Effector memory CD8-positive, alpha-beta T cell (primary cell): ENCODE data around the gene TBC1D3I.
"Not testable (repeated sequence)": the region's sequence is repeated elsewhere in the genome, so short reads cannot be mapped to it uniquely, and the experiment has no call there.

Experiments used
- ATAC-seq: fragments of 150-1000 bp; cut with Tn5 transposase; replicated peaks from 2 replicates; pipeline ENCODE4 v1.10.0; 2021; ENCODE audit warnings: mild to moderate bottlenecking, moderate library complexity
- DNase-seq, 3 experiments: peaks; one replicate each; pipeline ENCODE4 v3.0.0; 2021
- H3K27ac Mint-ChIP-seq, 2 donors: one replicate each; pipeline ENCODE4 v1.8.0; 2022; ENCODE audit warnings: mild to moderate bottlenecking in 2 of 2, mixed read lengths in 2 of 2, moderate library complexity in 2 of 2
- H3K27me3 Mint-ChIP-seq, 2 donors: one replicate each; pipeline ENCODE4 v1.8.0; 2022; ENCODE audit warnings: mixed read lengths in 2 of 2
- H3K36me3 Mint-ChIP-seq: one replicate; pipeline ENCODE4 v1.8.0; 2022; ENCODE audit warnings: mild to moderate bottlenecking, moderate library complexity, mixed read lengths; ENCODE audit not compliant: insufficient read depth
- H3K4me1 Mint-ChIP-seq, 2 donors: one replicate each; pipeline ENCODE4 v1.8.0; 2022; ENCODE audit warnings: low read depth in 2 of 2, mixed read lengths in 2 of 2
- H3K4me3 Mint-ChIP-seq, 2 donors: one replicate each; pipeline ENCODE4 v1.8.0; 2022; ENCODE audit warnings: mild to moderate bottlenecking in 2 of 2, mixed read lengths in 2 of 2, moderate library complexity in 2 of 2
- H3K9me3 Mint-ChIP-seq, 2 donors: one replicate each; pipeline ENCODE4 v1.8.0; 2022; ENCODE audit warnings: mixed read lengths in 2 of 2
- total RNA-seq, 9 experiments: gene quantifications; one replicate each; lab custom pipeline; 2026; lab: John Stamatoyannopoulos, UW

The TBC1D3I gene
- 0 to 0.10 (median 0) reads per million in 9 experiments for total RNA-seq

DNA sequence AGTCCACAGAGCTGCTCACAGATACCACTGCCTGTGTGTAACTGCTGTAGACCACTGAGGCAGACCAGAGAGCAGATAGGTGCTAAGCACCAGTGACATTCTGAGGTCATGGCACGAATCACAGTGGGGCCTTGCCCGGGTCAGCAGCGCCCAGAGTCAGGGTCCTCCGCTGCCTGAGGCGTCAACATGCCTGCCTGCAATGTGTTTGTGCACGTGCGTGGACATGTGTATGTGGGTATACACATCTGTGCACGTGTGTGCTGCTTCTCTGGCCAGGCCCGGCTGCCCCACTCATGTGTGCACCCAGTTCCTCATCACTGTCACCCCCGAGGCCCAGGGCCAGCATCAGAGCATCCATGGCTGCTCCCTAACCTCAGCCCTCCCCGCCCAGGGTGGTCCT lies at the start of gene TBC1D3I:
Gene TBC1D3I (minus strand): TSS at position 101 of the 400 bp plus-strand sequence. CDS start 1,585 bp downstream, outside the sequence.
- not testable (repeated sequence) for DNase-seq, H3K27ac Mint-ChIP-seq, ATAC-seq, H3K9me3 Mint-ChIP-seq, H3K4me3 Mint-ChIP-seq, H3K36me3 Mint-ChIP-seq, H3K4me1 Mint-ChIP-seq, H3K27me3 Mint-ChIP-seq

DNA sequence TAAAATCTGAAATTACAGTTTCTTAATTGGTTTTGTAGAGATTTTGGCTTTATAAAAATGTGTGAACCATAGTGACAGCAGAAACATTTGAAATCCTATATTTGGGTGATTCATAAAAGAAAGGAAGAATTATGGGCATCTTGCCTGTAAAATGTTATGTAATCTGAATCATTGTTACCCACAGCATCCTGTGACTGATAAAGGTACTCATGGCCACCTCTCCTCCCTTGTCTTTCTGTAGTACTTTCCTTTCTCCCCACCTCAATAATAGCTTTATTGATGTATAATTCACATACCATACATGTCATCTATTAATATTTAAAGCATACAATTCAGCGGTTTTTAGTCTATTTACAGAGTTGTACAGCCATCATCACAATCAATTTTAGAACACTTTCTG lies 30.8 kb upstream of the TBC1D3I start:
- ATAC-seq, result not testable (repeated sequence)

DNA sequence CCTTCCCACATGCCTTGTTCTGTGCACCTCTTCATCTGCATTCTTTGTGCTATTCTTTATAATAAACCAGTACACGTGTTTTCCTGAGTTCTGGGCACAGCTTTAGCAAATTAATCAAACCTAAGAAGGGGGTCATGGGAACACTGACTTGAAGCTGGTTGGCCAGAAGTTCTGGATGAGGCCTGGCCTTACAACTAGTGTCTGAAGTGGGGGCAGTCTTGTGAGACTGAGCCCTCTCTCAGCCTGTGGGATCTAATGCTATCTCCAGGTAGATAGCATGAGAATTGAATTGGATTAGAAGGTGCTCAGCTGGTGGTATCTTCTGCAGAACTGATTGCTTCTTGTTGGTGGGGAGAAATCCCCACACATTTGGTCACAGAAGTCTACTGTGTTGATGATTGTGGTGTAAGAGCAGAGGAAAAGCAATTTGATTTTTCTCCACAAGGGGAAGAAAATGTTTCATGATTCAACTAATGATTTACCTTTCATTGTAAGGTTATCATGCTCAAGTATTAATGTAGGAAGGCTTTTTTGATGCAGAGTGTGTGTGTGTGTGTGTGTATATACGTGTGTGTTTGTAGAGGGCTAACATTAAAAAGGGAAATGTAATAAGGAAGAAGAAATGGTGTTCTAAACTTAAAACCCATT lies 25.7 kb upstream of the TBC1D3I start:
- H3K36me3 Mint-ChIP-seq, H3K27me3 Mint-ChIP-seq, ATAC-seq, H3K4me3 Mint-ChIP-seq, DNase-seq, H3K9me3 Mint-ChIP-seq, H3K27ac Mint-ChIP-seq, H3K4me1 Mint-ChIP-seq: not testable (repeated sequence)

More for the DNA sequence above, 30.8 kb upstream of the TBC1D3I start:
- not testable (repeated sequence) for H3K4me1 Mint-ChIP-seq, H3K4me3 Mint-ChIP-seq, H3K27me3 Mint-ChIP-seq, H3K27ac Mint-ChIP-seq, H3K9me3 Mint-ChIP-seq, H3K36me3 Mint-ChIP-seq, DNase-seq

DNA sequence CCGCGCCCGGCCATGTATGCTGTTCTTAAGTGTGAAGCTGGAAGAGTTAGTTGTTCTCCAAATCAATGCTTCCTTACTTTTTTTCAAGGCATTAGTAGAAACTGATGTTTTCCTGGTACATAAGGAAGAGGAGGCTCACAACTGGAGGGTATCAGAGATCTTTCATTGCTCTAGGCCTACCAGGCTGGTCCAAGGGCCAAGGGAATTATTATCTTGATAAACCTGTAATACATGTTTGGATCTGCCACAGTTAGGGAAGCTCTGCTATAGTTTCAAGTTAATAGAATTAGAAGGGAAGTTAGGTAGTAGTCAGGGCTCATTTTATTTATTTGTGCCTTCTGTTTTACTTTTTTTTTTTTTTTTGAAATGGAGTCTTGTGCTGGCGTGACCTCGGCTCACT lies 19.8 kb upstream of the TBC1D3I start:
- H3K27ac Mint-ChIP-seq, DNase-seq, H3K4me1 Mint-ChIP-seq, H3K4me3 Mint-ChIP-seq, H3K27me3 Mint-ChIP-seq, ATAC-seq, H3K9me3 Mint-ChIP-seq, H3K36me3 Mint-ChIP-seq: not testable (repeated sequence)

DNA sequence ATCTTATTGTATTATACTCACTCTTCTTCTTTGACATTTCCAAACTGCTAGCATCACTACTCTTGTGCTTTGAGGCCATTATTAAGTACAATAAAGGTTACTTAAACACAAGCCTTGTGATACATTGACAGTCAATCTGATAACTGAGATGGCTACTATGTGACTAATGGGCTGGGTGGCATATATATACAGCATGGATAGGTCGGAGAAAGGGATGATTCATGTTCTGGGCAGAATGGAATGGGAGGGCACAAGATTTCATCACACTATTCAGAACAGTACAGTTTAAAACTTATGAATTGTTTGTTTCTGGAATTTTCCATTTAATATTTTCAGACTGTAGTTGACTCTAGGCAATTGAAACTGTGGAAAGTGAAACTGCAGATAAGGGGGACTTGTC lies 18.9 kb upstream of the TBC1D3I start:
- not testable (repeated sequence) for H3K27me3 Mint-ChIP-seq, DNase-seq, H3K9me3 Mint-ChIP-seq, H3K4me3 Mint-ChIP-seq, H3K4me1 Mint-ChIP-seq, ATAC-seq, H3K27ac Mint-ChIP-seq, H3K36me3 Mint-ChIP-seq

DNA sequence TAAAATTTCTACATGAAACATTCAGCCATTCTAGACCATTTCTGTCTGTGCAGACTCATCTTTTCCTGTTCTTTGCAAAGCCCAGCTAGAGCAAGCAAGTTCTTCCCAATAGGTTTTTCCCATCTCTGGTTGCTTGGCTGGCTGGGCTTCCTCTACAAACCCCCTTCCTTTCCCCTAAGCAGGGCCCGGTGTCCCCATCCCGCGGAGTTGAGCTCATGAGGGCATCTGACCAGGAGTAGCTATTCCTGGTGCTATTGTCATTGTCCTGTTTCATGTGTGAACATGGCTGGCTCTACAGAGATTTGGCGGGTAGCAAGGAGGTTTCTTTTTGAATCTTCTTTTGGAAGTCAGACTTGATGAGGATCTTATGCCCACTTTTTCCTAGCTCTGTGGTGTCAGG lies 22.3 kb downstream of the TBC1D3I start:
- not testable (repeated sequence) for H3K4me1 Mint-ChIP-seq, H3K27ac Mint-ChIP-seq, H3K36me3 Mint-ChIP-seq, DNase-seq, H3K27me3 Mint-ChIP-seq, ATAC-seq, H3K9me3 Mint-ChIP-seq, H3K4me3 Mint-ChIP-seq

DNA sequence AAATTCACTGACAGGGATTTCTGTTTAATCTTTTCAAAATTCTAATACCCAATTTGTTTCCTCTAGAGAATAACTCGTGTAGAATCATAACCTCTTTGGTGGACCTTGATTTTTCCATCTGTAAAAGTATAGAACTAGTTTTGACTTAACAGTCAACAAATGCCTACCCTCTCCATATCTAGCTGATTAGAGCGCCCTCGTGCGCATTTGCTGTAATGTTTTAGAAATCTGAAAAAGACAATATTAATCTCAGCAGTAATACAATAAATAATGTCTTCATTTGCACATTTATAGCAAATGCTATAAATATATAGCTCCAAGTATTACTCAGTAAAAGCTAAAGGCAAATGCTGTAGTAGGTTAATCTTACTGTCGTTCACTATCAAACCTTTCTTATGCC lies 34.7 kb downstream of the TBC1D3I start:
- peak; percentile 26 to 54 (median 30) for DNase-seq
- not testable (repeated sequence) for H3K36me3 Mint-ChIP-seq, ATAC-seq, H3K4me1 Mint-ChIP-seq, H3K27ac Mint-ChIP-seq, H3K27me3 Mint-ChIP-seq, H3K4me3 Mint-ChIP-seq, H3K9me3 Mint-ChIP-seq

DNA sequence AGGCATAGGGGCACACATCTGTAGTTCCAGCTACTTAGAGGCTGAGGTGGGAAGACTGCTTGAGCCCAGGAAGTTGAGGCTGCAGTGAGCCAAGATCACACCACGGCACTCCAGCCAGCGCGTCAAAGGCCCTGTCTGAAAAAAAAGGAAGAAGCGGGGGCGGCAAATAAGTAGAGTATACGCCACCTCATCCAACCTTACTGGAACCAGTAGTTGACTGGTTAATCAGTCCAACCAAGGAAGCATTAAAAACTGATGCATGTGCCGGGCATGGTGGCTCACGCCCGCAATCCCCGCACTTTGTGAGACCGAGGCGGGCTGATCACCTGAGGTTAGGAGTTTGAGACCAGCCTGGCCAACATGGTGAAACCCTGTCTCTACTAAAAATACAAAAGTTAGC lies 41.4 kb downstream of the TBC1D3I start:
- not testable (repeated sequence) for H3K4me3 Mint-ChIP-seq, H3K27me3 Mint-ChIP-seq, H3K27ac Mint-ChIP-seq, DNase-seq, H3K4me1 Mint-ChIP-seq, ATAC-seq, H3K9me3 Mint-ChIP-seq, H3K36me3 Mint-ChIP-seq

DNA sequence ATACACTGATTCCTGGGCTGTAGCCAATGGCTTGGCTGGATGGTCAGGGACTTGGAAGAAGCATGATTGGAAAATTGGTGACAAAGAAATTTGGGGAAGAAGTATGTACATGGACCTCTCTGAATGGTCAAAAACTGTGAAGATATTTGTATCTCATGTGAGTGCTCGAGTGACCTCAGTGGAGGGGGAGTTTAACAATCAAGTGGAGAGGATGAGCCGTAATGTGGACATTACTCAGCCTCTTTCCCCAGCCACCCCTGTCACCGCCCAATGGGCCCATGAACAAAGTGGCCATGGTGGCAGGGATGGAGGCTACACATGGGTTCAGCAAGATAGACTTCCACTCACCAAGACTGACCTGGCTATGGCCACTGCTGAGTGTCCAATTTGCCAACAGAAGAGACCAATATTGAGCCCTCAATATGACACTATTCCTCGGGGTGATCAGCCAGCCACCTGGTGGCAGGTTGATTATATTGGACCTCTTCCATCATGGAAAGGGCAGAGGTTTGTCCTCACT lies 42.7 kb downstream of the TBC1D3I start:
- not testable (repeated sequence) for H3K9me3 Mint-ChIP-seq, H3K27ac Mint-ChIP-seq, H3K27me3 Mint-ChIP-seq, H3K36me3 Mint-ChIP-seq, H3K4me3 Mint-ChIP-seq, ATAC-seq, H3K4me1 Mint-ChIP-seq, DNase-seq

DNA sequence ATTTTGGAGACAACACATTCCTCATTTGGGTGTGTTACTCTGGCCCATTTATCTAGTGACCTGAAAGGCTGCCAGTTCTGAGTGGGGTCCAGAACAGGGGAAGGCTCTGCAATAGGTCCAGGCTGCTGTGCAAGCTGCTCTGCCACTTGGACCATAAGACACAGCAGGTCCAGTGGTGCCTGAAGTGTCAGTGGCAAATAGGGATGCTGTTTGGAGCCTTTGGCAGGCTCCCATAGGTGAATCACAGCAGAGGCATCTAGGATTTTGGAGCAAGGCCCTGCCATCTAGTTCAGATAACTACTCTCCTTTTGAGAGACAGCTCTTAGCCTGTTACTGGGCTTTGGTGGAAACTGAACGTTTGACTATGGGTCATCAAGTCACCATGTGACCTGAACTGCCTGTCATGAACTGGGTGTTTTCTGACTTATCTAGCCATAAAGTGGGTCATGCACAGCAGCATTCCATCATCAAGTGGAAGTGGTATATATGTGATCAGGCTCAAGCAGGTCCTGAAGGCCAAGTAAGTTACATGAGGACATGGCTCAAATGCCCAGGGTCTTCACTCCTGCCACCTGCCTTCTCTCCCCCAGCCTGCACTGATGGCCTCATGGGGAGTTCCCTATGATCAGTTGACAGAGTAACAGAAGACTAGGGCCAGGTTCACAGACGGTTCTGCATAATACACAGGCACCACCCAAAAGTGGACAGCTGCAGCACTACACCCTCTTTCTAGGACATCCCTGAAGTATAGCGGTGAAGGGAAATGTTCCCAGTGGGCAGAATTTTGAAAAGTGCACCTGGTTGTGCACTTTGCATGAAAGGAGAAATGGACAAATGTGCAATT lies 43.4 kb downstream of the TBC1D3I start:
- not testable (repeated sequence) for ATAC-seq, H3K4me3 Mint-ChIP-seq, H3K27ac Mint-ChIP-seq, H3K27me3 Mint-ChIP-seq, H3K36me3 Mint-ChIP-seq, H3K9me3 Mint-ChIP-seq, DNase-seq
- peaks cover 9 to 15% of the 10 kb centered on the region in 2 donors for H3K4me1 Mint-ChIP-seq

DNA sequence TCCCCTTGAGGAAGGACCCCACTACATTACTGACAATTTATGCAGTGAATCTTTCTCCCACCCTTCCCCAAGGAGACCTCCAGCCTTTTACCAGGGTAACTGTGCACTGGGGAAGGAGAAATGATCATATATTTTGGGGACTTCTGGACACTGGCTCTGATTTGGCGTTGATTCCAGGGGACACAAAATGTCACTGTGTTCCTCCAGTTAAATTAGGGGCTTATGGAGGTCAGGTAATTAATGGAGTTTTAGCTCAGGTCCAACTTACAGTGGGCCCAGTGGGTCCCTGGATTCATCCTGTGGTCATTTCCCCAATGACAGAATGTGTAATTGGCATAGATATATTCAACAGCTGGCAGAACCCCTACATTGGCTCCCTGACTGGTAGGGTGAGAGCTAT lies 44.8 kb downstream of the TBC1D3I start:
- H3K27me3 Mint-ChIP-seq, H3K27ac Mint-ChIP-seq, H3K4me3 Mint-ChIP-seq, ATAC-seq, DNase-seq, H3K9me3 Mint-ChIP-seq, H3K36me3 Mint-ChIP-seq: not testable (repeated sequence)
- peaks cover 22 to 29% of the 10 kb centered on the region in 2 donors for H3K4me1 Mint-ChIP-seq

DNA sequence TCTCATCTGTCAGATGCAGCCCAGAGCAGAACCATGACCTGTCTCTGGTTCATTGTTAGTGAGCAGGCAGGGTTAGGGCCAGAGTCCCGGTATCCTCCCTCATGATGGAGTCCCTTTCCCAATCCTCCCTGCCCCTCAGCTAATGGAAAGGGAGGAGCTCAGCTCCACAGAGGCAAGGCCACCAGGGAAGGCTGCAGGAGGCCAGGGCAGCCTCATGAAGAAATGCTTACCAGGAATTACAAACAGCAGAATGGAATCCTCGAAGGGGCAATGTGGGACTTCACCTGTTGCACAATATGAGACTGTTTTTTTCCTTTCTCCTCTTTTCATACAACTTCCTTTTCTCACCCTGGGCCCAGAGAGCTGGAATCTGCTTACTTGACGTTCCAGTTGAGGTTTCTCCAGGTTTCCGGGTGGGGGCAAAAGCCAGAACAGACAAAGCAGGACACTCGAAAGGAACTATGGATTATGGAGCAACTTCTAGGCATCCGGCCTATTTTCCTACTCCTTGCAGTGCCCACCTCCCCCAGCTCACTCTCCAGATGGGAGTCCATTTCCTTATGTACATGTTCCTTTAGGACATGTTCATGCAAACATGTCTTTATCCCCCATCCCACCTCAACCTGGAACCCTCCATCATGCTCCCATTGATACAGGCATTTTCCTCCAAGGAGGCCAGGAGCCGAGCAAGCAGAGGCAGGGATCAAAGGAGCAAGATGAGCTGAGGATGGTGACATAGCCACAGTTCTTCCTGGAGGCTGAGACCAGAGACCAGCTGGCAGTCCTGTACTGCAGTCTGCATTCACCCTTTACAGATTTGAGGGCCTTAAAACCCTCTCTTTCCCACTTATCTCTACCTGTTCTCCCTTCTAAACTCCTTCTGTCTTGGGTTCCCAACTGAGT lies 48.7 kb downstream of the TBC1D3I start:
- Mint-ChIP-seq H3K4me3 (peak overlapping the region; percentile 15 to 48), H3K4me1 (peaks cover 45 to 65% of the 10 kb centered on the region in 2 donors)
- not testable (repeated sequence) for ATAC-seq

DNA sequence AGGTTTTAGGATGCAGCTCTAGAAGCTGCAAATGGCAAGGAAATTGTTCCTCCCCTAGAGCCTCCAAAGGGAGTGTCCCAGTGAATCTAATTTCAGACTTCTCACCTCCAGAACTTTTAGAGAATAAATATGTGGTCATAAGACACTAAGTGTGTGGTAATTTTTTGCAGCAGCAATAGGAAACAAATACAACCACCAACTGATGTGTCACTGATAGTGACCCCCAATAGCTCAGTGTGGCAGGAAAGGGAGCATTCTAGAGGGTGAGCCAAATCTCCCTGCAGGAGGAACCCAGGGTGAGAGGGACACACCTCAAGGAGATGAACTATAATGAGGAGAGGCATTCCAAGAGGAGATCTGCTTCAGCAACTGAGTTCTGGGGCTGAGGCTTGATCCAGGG lies 49.5 kb downstream of the TBC1D3I start:
- ATAC-seq (peak; percentile 23), DNase-seq (no peak)
- peaks cover 53 to 72% of the 10 kb centered on the region in 2 donors for H3K4me1 Mint-ChIP-seq
- no peaks in the 10 kb centered on the region for H3K36me3 Mint-ChIP-seq
- peaks cover 0 to 3% of the 10 kb centered on the region in 2 donors for H3K9me3 Mint-ChIP-seq
- peak overlapping the region; percentile 91 to 92 for H3K27ac Mint-ChIP-seq
- no peaks in the 10 kb centered on the region for H3K27me3 Mint-ChIP-seq
- peak overlapping the region; percentile 15 to 48 for H3K4me3 Mint-ChIP-seq

More for the DNA sequence above, 48.7 kb downstream of the TBC1D3I start:
- not testable (repeated sequence) for H3K9me3 Mint-ChIP-seq, H3K36me3 Mint-ChIP-seq, DNase-seq, H3K27me3 Mint-ChIP-seq
- peak overlapping the region; percentile 85 to 92 for H3K27ac Mint-ChIP-seq
